GM12878 (cell line): ENCODE measurements around the gene ZDHHC14. TPM values are rescaled to one million over a fixed set of nuclear protein-coding genes. Genes with fewer than 3 reads are reported as not detected.

Source experiments
- ASH2L ChIP-seq: fragments of 300-600, 200-600 bp; sonication (generic); IDR thresholded peaks from 2 replicates; pipeline ENCODE4 v1.6.1; 2017; ENCODE audit warnings: low read depth, mild to moderate bottlenecking, borderline replicate concordance
- BMI1 ChIP-seq: fragments of 450-650 bp; IDR thresholded peaks from 2 replicates; pipeline ENCODE4 v1.6.1; 2016; ENCODE audit warnings: mild to moderate bottlenecking, moderate library complexity, borderline replicate concordance
- ESRRA ChIP-seq: IDR thresholded peaks from 2 replicates; pipeline ENCODE4 v1.6.1; 2012; ENCODE audit warnings: mild to moderate bottlenecking, low read length, improper control_type of control experiment
- ETV6 ChIP-seq, 2 experiments: fragments of 450-650 bp in 1 of 2; IDR thresholded peaks in 1 of 2; conservative IDR thresholded peaks in 1 of 2; 2 replicates each; pipeline ENCODE4 v1.6.1; 2014; ENCODE audit warnings: antibody characterized with exemption in 1 of 2, borderline replicate concordance in 1 of 2, low read depth in 1 of 2, mild to moderate bottlenecking in 1 of 2, moderate library complexity in 1 of 2
- EZH2 ChIP-seq: IDR thresholded peaks from 2 replicates; pipeline ENCODE4 v1.6.1; 2012; ENCODE audit warnings: low read depth, mild to moderate bottlenecking, control low read depth, inconsistent platforms, low read length, borderline replicate concordance; ENCODE audit not compliant: control insufficient read depth
- GATAD2B ChIP-seq: fragments of 450-650 bp; conservative IDR thresholded peaks from 2 replicates; pipeline ENCODE4 v1.6.1; 2017; ENCODE audit warnings: low read depth, mild to moderate bottlenecking, moderate library complexity
- HDAC2 ChIP-seq: fragments of 200-600 bp; sonication (generic); IDR thresholded peaks from 2 replicates; pipeline ENCODE4 v1.6.1; 2017
- IKZF1 ChIP-seq: fragments of 450-650 bp; conservative IDR thresholded peaks from 2 replicates; pipeline ENCODE4 v1.6.1; 2017; ENCODE audit warnings: antibody characterized with exemption, mild to moderate bottlenecking
- IKZF2 ChIP-seq, 2 experiments: fragments of 450-650 bp; IDR thresholded peaks; 2 replicates each; pipeline ENCODE4 v1.6.1; 2017; ENCODE audit warnings: mild to moderate bottlenecking in 2 of 2, moderate library complexity in 2 of 2
- MAX ChIP-seq: IDR thresholded peaks from 2 replicates; pipeline ENCODE4 v1.6.1; 2012; ENCODE audit warnings: low read depth, low read length, improper control_type of control experiment
- MTA3 ChIP-seq: IDR thresholded peaks from 2 replicates; pipeline ENCODE4 v1.6.1; 2012; ENCODE audit warnings: low read length, inconsistent platforms, borderline replicate concordance
- NRF1 ChIP-seq: conservative IDR thresholded peaks from 2 replicates; pipeline ENCODE4 v1.6.1; 2011; ENCODE audit warnings: mild to moderate bottlenecking, low read depth, low read length, improper control_type of control experiment
- POLR2A ChIP-seq: IDR thresholded peaks from 2 replicates; pipeline ENCODE4 v1.6.1; 2011; ENCODE audit warnings: low read depth, mild to moderate bottlenecking, low read length
- RAD51 ChIP-seq: fragments of 450-650 bp; IDR thresholded peaks from 2 replicates; pipeline ENCODE4 v1.6.1; 2016; ENCODE audit warnings: moderate library complexity, mild to moderate bottlenecking, inconsistent platforms
- RUNX3 ChIP-seq: IDR thresholded peaks from 2 replicates; pipeline ENCODE4 v1.6.1; 2012; ENCODE audit warnings: low read length, inconsistent platforms
- SKIL ChIP-seq: fragments of 450-650 bp; IDR thresholded peaks from 2 replicates; pipeline ENCODE4 v1.6.1; 2017; ENCODE audit warnings: mild to moderate bottlenecking, low read depth, inconsistent platforms; ENCODE audit not compliant: poor library complexity, severe bottlenecking
- SMAD1 ChIP-seq: fragments of 450-650 bp; IDR thresholded peaks from 2 replicates; pipeline ENCODE4 v1.6.1; 2018; ENCODE audit warnings: mild to moderate bottlenecking, low read depth; ENCODE audit not compliant: partially characterized antibody
- SMARCA5 ChIP-seq: fragments of 450-650 bp; IDR thresholded peaks from 2 replicates; pipeline ENCODE4 v1.6.1; 2017; ENCODE audit warnings: mild to moderate bottlenecking
- SREBF1 ChIP-seq: IDR thresholded peaks from 2 replicates; pipeline ENCODE4 v1.6.1; 2012; ENCODE audit warnings: mild to moderate bottlenecking, low read length
- SREBF2 ChIP-seq: IDR thresholded peaks from 2 replicates; pipeline ENCODE4 v1.6.1; 2012; ENCODE audit warnings: mild to moderate bottlenecking, low read length
- STAT1 ChIP-seq: fragments of 450-650 bp; conservative IDR thresholded peaks from 2 replicates; pipeline ENCODE4 v1.6.1; 2014; ENCODE audit warnings: antibody characterized with exemption, mild to moderate bottlenecking
- SUPT20H ChIP-seq: IDR thresholded peaks from 2 replicates; pipeline ENCODE4 v1.6.1; 2011; ENCODE audit warnings: low read depth, mild to moderate bottlenecking, low read length, moderate library complexity, borderline replicate concordance; ENCODE audit not compliant: control insufficient read depth
- polyA plus RNA-seq, 11 experiments: library from polyadenylated mRNA; depleted of rRNA in 4 of 11; unstranded in 6 of 11; stranded (reverse) in 5 of 11; fragments of >200 nt; fragmentation: Nextera tagmentation in 4 of 11; fragmentation: Illumina TruSeq in 1 of 11; extraction: Ambion mirVana in 4 of 11; extraction: Trizol in 1 of 11; gene quantifications; 1 replicate in 1 of 11; 2 replicates in 10 of 11; pipeline versions ENCODE4 v1.2.1 to v1.2.3, GENCODE V29; 2011 to 2016; ENCODE audit warnings: inconsistent platforms in 2 of 11, missing spikeins in 2 of 11, low read depth in 1 of 11
- total RNA-seq, 4 experiments: library from RNA; depleted of rRNA in 3 of 4; stranded (reverse); fragments of >200 nt in 3 of 4; fragmentation: Illumina TruSeq in 1 of 4; extraction: Trizol in 1 of 4; gene quantifications; 2 replicates each; pipeline versions ENCODE4 v1.2.1 to v1.2.3, GENCODE V29; 2013 to 2021
- TF ChIP-seq, protein P1 (sequence below): fragments of 450-650 bp; IDR thresholded peaks from 2 replicates; pipeline ENCODE4 v1.6.1; 2016; ENCODE audit warnings: mild to moderate bottlenecking
- TF ChIP-seq, protein P2 (sequence below): fragments of 450-650 bp; IDR thresholded peaks from 2 replicates; pipeline ENCODE4 v1.6.1; 2017; ENCODE audit warnings: low read depth, mild to moderate bottlenecking, moderate library complexity
- TF ChIP-seq, protein P3 (sequence below): fragments of 450-650 bp; conservative IDR thresholded peaks from 2 replicates; pipeline ENCODE4 v1.6.1; 2017; ENCODE audit warnings: mild to moderate bottlenecking, moderate library complexity

ZDHHC14 gene
- total and polyA plus RNA-seq, 10 of the 15 experiments (the other 5 are each of a cell fraction or from before 2014, with no cell fraction given) = 0.15 to 16.0 (median 0.76) TPM; not detected in 1

DNA sequence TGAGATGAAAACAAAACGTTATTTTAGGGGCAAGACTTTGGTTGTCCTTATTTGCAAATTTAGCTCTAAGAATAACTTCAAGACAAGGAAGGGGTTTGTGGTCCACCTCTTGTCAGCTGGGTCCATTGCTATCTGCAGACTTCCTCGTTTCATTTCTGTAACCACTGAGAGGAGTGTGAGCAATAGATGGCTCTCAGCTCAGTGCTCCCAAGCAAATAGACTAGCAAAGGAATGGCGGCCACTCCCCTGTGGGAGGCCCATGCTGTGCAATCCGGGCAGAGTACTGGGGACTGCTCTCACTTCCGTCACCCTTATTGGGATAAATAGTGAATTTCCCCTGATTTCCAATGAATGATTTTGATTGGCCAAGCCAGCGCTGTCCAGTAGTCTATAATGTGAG lies 176.6 kb downstream of the ZDHHC14 start (continued):
- TF ChIP-seq, protein P1, sequence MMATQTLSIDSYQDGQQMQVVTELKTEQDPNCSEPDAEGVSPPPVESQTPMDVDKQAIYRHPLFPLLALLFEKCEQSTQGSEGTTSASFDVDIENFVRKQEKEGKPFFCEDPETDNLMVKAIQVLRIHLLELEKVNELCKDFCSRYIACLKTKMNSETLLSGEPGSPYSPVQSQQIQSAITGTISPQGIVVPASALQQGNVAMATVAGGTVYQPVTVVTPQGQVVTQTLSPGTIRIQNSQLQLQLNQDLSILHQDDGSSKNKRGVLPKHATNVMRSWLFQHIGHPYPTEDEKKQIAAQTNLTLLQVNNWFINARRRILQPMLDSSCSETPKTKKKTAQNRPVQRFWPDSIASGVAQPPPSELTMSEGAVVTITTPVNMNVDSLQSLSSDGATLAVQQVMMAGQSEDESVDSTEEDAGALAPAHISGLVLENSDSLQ = no peak
- TF ChIP-seq BMI1 (no peak; the same call in 1 of the 2 replicates), ASH2L (no peak), SMARCA5 (peak; percentile 81), STAT1 (no peak), HDAC2 (no peak), SMAD1 (no peak), IKZF1 (peak; percentile 72), RUNX3 (peak; percentile 94), EZH2 (no peak), POLR2A (no peak), ETV6 (conservative IDR thresholded peaks at IDR 0.05 in 1 of 2, IDR thresholded peaks at IDR 0.05 in 1 of 2; ENCODE audit: borderline replicate concordance in 1 of 2, low read depth in 1 of 2) (peak in 1 of 2 experiments; percentile 45; a peak in 2 of 4 replicates), MAX (peak; percentile 31; the same call in 1 of the 2 replicates), IKZF2 (IDR thresholded peaks at IDR 0.05) (peak; percentile 67 to 78; a peak in 2 of 4 replicates), MTA3 (peak; percentile 69; the same call in 1 of the 2 replicates), SREBF1 (0 out of 2 replicates have a peak, but pooled peaks have one; percentile 9), SKIL (peak; percentile 86), ESRRA (no peak), NRF1 (no peak), SREBF2 (no peak), SUPT20H (no peak), GATAD2B (0 out of 2 replicates have a peak, but pooled peaks have one; percentile 24), RAD51 (peak; percentile 30; the same call in 1 of the 2 replicates)
- TF ChIP-seq, protein P2, sequence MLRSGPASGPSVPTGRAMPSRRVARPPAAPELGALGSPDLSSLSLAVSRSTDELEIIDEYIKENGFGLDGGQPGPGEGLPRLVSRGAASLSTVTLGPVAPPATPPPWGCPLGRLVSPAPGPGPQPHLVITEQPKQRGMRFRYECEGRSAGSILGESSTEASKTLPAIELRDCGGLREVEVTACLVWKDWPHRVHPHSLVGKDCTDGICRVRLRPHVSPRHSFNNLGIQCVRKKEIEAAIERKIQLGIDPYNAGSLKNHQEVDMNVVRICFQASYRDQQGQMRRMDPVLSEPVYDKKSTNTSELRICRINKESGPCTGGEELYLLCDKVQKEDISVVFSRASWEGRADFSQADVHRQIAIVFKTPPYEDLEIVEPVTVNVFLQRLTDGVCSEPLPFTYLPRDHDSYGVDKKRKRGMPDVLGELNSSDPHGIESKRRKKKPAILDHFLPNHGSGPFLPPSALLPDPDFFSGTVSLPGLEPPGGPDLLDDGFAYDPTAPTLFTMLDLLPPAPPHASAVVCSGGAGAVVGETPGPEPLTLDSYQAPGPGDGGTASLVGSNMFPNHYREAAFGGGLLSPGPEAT = peak; percentile 68; the same call in 1 of the 2 replicates
- TF ChIP-seq, protein P3, sequence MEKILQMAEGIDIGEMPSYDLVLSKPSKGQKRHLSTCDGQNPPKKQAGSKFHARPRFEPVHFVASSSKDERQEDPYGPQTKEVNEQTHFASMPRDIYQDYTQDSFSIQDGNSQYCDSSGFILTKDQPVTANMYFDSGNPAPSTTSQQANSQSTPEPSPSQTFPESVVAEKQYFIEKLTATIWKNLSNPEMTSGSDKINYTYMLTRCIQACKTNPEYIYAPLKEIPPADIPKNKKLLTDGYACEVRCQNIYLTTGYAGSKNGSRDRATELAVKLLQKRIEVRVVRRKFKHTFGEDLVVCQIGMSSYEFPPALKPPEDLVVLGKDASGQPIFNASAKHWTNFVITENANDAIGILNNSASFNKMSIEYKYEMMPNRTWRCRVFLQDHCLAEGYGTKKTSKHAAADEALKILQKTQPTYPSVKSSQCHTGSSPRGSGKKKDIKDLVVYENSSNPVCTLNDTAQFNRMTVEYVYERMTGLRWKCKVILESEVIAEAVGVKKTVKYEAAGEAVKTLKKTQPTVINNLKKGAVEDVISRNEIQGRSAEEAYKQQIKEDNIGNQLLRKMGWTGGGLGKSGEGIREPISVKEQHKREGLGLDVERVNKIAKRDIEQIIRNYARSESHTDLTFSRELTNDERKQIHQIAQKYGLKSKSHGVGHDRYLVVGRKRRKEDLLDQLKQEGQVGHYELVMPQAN = peak; percentile 70; the same call in 1 of the 2 replicates
